Activated naive CD8-positive, alpha-beta T cell treated with anti-CD3 and anti-CD28 coated beads, Interleukin-2, amount 50 U/mL, for 24 hours (primary cell): ENCODE results near the gene RPP40.

Experiments used
- ATAC-seq: fragments of 150-1000 bp; cut with Tn5 transposase; one replicate; pipeline ENCODE4 v1.10.0; 2021
- DNase-seq: peaks from one replicate; pipeline ENCODE4 v3.0.0; 2021
- H3K27ac Mint-ChIP-seq: one replicate; pipeline ENCODE4 v1.8.0; 2021; ENCODE audit warnings: mild to moderate bottlenecking, mixed read lengths
- H3K27me3 Mint-ChIP-seq: one replicate; pipeline ENCODE4 v1.8.0; 2021; ENCODE audit warnings: mixed read lengths
- H3K36me3 Mint-ChIP-seq: one replicate; pipeline ENCODE4 v1.8.0; 2021; ENCODE audit warnings: low read depth, mixed read lengths
- H3K4me1 Mint-ChIP-seq: one replicate; pipeline ENCODE4 v1.8.0; 2021; ENCODE audit warnings: mixed read lengths
- H3K4me3 Mint-ChIP-seq: one replicate; pipeline ENCODE4 v1.8.0; 2021; ENCODE audit warnings: mild to moderate bottlenecking, moderate library complexity, mixed read lengths
- H3K9me3 Mint-ChIP-seq: one replicate; pipeline ENCODE4 v1.8.0; 2021; ENCODE audit warnings: mixed read lengths

The RPP40 gene

GRCh38 chr6:4948781-4949450 is 54.9 kb downstream of the RPP40 start:
- DNase-seq: no peak
- no peaks in the 10 kb centered on the region for H3K27me3 Mint-ChIP-seq
- no peak overlapping the region for H3K4me3 Mint-ChIP-seq

GRCh38 chr6:4947716-4948115 is 56.1 kb downstream of the RPP40 start:
- no peaks in the 10 kb centered on the region for H3K9me3 Mint-ChIP-seq
- H3K4me3 Mint-ChIP-seq: no peak overlapping the region
- DNase-seq (no peak), ATAC-seq (no peak)
- no peaks in the 10 kb centered on the region for H3K27me3 Mint-ChIP-seq
- H3K27ac Mint-ChIP-seq: no peak overlapping the region
- H3K4me1 Mint-ChIP-seq: peaks cover 7% of the 10 kb centered on the region
- H3K36me3 Mint-ChIP-seq: peaks cover 20% of the 10 kb centered on the region

More at GRCh38 chr6:4948781-4949450, 54.9 kb downstream of the RPP40 start:
- Mint-ChIP-seq H3K4me1 (no peaks in the 10 kb centered on the region), H3K36me3 (peaks cover 15% of the 10 kb centered on the region), H3K27ac (no peak overlapping the region), H3K9me3 (no peaks in the 10 kb centered on the region)
- ATAC-seq: no peak

- H3K9me3 Mint-ChIP-seq: no peaks in the 10 kb centered on the region
- peaks cover 21% of the 10 kb centered on the region for H3K36me3 Mint-ChIP-seq
- ATAC-seq: no peak
- DNase-seq: no peak
- H3K4me1 Mint-ChIP-seq: peaks cover 18% of the 10 kb centered on the region
- no peaks in the 10 kb centered on the region for H3K27me3 Mint-ChIP-seq
- H3K4me3 Mint-ChIP-seq: no peak overlapping the region
- H3K27ac Mint-ChIP-seq: no peak overlapping the region
Observed at GRCh38 chr6:4946521-4946920, 57.3 kb downstream of the RPP40 start.
